AG04449 (cell line): ENCODE data around the gene NEU4.

Source experiments
- CTCF ChIA-PET: fragments of 350-600 bp; formaldehyde crosslinking; extraction: SDS; loops from one replicate; lab custom pipeline; 2021; ENCODE audit warnings: antibody characterized with exemption; lab: Yijun Ruan, JAX
- POLR2A ChIA-PET: fragments of 400-600, 350-600 bp; formaldehyde crosslinking; extraction: SDS; loops from one replicate; lab custom pipeline; 2020; ENCODE audit warnings: antibody characterized with exemption, inconsistent platforms; lab: Yijun Ruan, JAX
- DNase-seq: peaks from one replicate; pipeline ENCODE4 v3.0.0-alpha.2; 2010; ENCODE audit warnings: low read depth, low spot score
- H3K4me3 ChIP-seq: 2 replicates; pipeline ENCODE4 v1.5.1; 2011; ENCODE audit warnings: low read depth, mild to moderate bottlenecking, control low read depth, low read length
- CTCF ChIP-seq: IDR thresholded peaks from one replicate; pipeline ENCODE4 v1.5.1; 2011; ENCODE audit warnings: mild to moderate bottlenecking, moderate library complexity, low read length, control low read depth, inconsistent platforms; ENCODE audit not compliant: insufficient read depth; ENCODE audit errors: missing control alignments

NEU4 gene

GRCh38 chr2:241770936-241771285 is 38.1 kb upstream of the NEU4 start:
- DNase-seq, result no peak
- H3K4me3 ChIP-seq, result no peak overlapping the region
- ChIA-PET POLR2A (no interaction called here), CTCF (no interaction called here)
- no peak for TF ChIP-seq CTCF

- no peak for DNase-seq
- ChIA-PET CTCF (no interaction called here), POLR2A (no interaction called here)
- no peak overlapping the region for H3K4me3 ChIP-seq
- TF ChIP-seq CTCF, result no peak
Measured at GRCh38 chr2:241771286-241772062, 37.5 kb upstream of the NEU4 start.

GRCh38 chr2:241772063-241772499 is 36.9 kb upstream of the NEU4 start:
- ChIA-PET CTCF (no interaction called here), POLR2A (no interaction called here)
- no peak for TF ChIP-seq CTCF
- H3K4me3 ChIP-seq, result no peak overlapping the region
- DNase-seq, result no peak

- no peak for DNase-seq
- TF ChIP-seq CTCF, result no peak
- ChIA-PET POLR2A (no interaction called here), CTCF (no interaction called here)
- H3K4me3 ChIP-seq, result no peak overlapping the region
Measured at GRCh38 chr2:241773511-241774418, 35.2 kb upstream of the NEU4 start.

- no peak for TF ChIP-seq CTCF
- POLR2A ChIA-PET, result no interaction called here
- no peak overlapping the region for H3K4me3 ChIP-seq
- CTCF ChIA-PET, result no interaction called here
- DNase-seq, result peak; percentile 17
Measured at GRCh38 chr2:241774419-241775222, 34.4 kb upstream of the NEU4 start.
